PC-3 (cell line): Measurements from ENCODE around the gene SLC22A5. TPM values are rescaled to one million over a fixed set of nuclear protein-coding genes. Genes with fewer than 3 reads are reported as not detected.
A peak's percentile ranks its signal among the peaks of the same experiment; 100 is the strongest.

Experiments used
- ATAC-seq: fragments of 200-7000 bp; cut with Tn5 transposase; 2 replicates; pipeline ENCODE4 v1.9.1; 2020; ENCODE audit warnings: mild to moderate bottlenecking, moderate library complexity
- BruUV-seq: library from RNA; stranded (reverse); fragments of 400-500 nt; replicated peaks from 2 replicates; lab custom pipeline; 2021; lab: Mats Ljungman, UMichigan
- CTCF ChIA-PET: fragments of 300-600 bp; sonication (Branson Sonifier 250); formaldehyde crosslinking; loops from one replicate; lab custom pipeline; 2022; ENCODE audit warnings: antibody characterized with exemption; lab: Charles Lee
- POLR2A ChIA-PET: fragments of 300-600 bp; sonication (Branson Sonifier 250); formaldehyde crosslinking; loops from one replicate; lab custom pipeline; 2022; ENCODE audit warnings: antibody characterized with exemption; ENCODE audit not compliant: unreplicated experiment; lab: Charles Lee
- DNase-seq: peaks from one replicate; pipeline ENCODE4 v3.0.0-alpha.2; 2015
- H2AFZ ChIP-seq: fragments of 300-600 bp; sonication (generic); 2 replicates; pipeline ENCODE4 v1.6.0; 2016; ENCODE audit warnings: antibody characterized with exemption, low read length
- H3F3A ChIP-seq: fragments of 300-600 bp; sonication (generic); one replicate; pipeline ENCODE4 v1.6.0; 2017; ENCODE audit warnings: antibody characterized with exemption, low read length, control low read depth, mild to moderate bottlenecking; ENCODE audit not compliant: unreplicated experiment
- H3K27ac ChIP-seq: fragments of 300-600 bp; sonication (generic); 2 replicates; pipeline ENCODE4 v1.5.1; 2016; ENCODE audit warnings: mild to moderate bottlenecking, low read length
- H3K27me3 ChIP-seq: fragments of 300-600 bp; sonication (generic); 2 replicates; pipeline ENCODE4 v1.6.1; 2016; ENCODE audit warnings: low read length, mixed read lengths
- H3K36me3 ChIP-seq: fragments of 300-600 bp; sonication (generic); 2 replicates; pipeline ENCODE4 v1.6.1; 2016; ENCODE audit warnings: low read depth, mixed run types, low read length, mixed read lengths
- H3K4me1 ChIP-seq: fragments of 300-600 bp; sonication (generic); 2 replicates; pipeline ENCODE4 v1.5.1; 2016; ENCODE audit warnings: low read length; ENCODE audit not compliant: insufficient read depth
- H3K4me2 ChIP-seq: fragments of 300-600 bp; sonication (generic); 2 replicates; pipeline ENCODE4 v1.6.0; 2016; ENCODE audit warnings: low read length
- H3K4me3 ChIP-seq: fragments of 300-600 bp; sonication (generic); 2 replicates; pipeline ENCODE4 v1.5.1; 2016; ENCODE audit warnings: mild to moderate bottlenecking, low read length, mixed read lengths
- H3K79me2 ChIP-seq: fragments of 300-600 bp; sonication (generic); 2 replicates; pipeline ENCODE4 v1.6.1; 2017; ENCODE audit warnings: low read length, mixed read lengths
- H3K9ac ChIP-seq: fragments of 300-600 bp; sonication (generic); 2 replicates; pipeline ENCODE4 v1.6.0; 2016; ENCODE audit warnings: mild to moderate bottlenecking, low read length
- H3K9me2 ChIP-seq: fragments of 300-600 bp; sonication (generic); replicated peaks from 2 replicates; pipeline ENCODE4 v1.6.1; 2016; ENCODE audit warnings: mixed run types, low read length, mixed read lengths
- H3K9me3 ChIP-seq: fragments of 300-600 bp; sonication (generic); 2 replicates; pipeline ENCODE4 v1.6.1; 2016; ENCODE audit warnings: low read length, mixed read lengths
- H4K20me1 ChIP-seq: fragments of 300-600 bp; sonication (generic); 2 replicates; pipeline ENCODE4 v1.6.1; 2016; ENCODE audit warnings: low read length, mixed read lengths
- EZH2 ChIP-seq: fragments of 300-600 bp; sonication (generic); IDR thresholded peaks from one replicate; pipeline ENCODE4 v1.6.1; 2017; ENCODE audit warnings: antibody characterized with exemption, mild to moderate bottlenecking, low read length; ENCODE audit not compliant: unreplicated experiment
- EZH2phosphoT487 ChIP-seq: fragments of 300-600 bp; sonication (generic); IDR thresholded peaks from 2 replicates; pipeline ENCODE4 v1.6.1; 2018; ENCODE audit warnings: mild to moderate bottlenecking, antibody characterized with exemption, low read length, borderline replicate concordance
- intact Hi-C: fragments of 100-400 bp; cut with micrococcal nuclease; formaldehyde crosslinking; loops from 2 replicates; pipeline ENCODE4 v1.9.0; 2023
- total RNA-seq: library from RNA; depleted of rRNA; stranded (reverse); fragments of >200 nt; gene quantifications from 2 replicates; pipeline ENCODE4 v1.2.3, GENCODE V29; 2014
- TF ChIP-seq, protein P1 (sequence below): fragments of 300-600 bp; sonication (generic); conservative IDR thresholded peaks from 2 replicates; pipeline ENCODE4 v1.5.1; 2017; ENCODE audit warnings: antibody characterized with exemption, low read depth, mild to moderate bottlenecking, low read length

The SLC22A5 gene
- total RNA-seq, 1 experiment from 2014 or later = 8.2 TPM

DNA sequence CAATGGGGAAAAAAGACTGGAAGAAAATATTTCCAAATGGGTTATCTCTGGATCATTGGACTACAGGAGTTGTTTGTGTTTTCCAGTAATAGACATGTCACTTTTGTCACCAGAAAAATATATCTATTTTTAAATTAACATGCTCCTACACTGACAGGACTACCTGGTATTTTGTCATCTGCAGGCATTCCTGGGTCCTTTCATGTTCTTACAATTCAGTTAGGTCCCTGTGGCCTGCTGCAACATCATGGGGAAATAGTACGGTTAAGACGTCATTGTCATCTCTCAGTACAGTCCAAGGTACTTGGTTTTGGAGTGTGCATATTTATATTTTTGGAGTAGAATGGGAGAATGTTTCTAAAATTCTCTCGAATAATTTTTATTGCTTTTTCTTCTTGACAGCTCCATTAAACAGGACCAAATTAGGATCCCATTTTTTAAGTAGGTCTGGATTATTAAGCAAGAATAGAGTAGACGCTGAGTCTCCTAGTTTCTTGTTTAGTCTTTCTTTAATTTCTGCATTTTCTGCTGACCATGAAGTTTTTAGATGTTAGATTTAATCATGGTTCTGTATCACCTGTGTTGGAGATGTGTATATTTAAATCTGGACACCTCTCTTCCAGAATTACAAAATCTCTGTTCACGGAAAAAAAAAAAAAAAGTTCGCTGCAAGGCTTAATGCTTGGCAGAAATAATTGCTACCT lies 46.9 kb downstream of the SLC22A5 start:
- H3K27me3 ChIP-seq = no peaks in the 10 kb centered on the region
- TF ChIP-seq, protein P1, sequence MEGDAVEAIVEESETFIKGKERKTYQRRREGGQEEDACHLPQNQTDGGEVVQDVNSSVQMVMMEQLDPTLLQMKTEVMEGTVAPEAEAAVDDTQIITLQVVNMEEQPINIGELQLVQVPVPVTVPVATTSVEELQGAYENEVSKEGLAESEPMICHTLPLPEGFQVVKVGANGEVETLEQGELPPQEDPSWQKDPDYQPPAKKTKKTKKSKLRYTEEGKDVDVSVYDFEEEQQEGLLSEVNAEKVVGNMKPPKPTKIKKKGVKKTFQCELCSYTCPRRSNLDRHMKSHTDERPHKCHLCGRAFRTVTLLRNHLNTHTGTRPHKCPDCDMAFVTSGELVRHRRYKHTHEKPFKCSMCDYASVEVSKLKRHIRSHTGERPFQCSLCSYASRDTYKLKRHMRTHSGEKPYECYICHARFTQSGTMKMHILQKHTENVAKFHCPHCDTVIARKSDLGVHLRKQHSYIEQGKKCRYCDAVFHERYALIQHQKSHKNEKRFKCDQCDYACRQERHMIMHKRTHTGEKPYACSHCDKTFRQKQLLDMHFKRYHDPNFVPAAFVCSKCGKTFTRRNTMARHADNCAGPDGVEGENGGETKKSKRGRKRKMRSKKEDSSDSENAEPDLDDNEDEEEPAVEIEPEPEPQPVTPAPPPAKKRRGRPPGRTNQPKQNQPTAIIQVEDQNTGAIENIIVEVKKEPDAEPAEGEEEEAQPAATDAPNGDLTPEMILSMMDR = no peak
- ATAC-seq = no peak
- H3K36me3 ChIP-seq = no peaks in the 10 kb centered on the region
- H3K9me2 ChIP-seq = no peaks in the 10 kb centered on the region
- POLR2A ChIA-PET = interaction anchor here (1.3 kb wide), 1 partner anchor 80 kb away, joined by 5 read pairs; no protein-coding TSS in a partner anchor
- no peak overlapping the region for H3K27ac ChIP-seq
- intact Hi-C loops = no loop called here
- H3F3A ChIP-seq = no peaks in the 10 kb centered on the region
- no peaks in the 10 kb centered on the region for H4K20me1 ChIP-seq
- H2AFZ ChIP-seq = no peak overlapping the region
- H3K9ac ChIP-seq = no peak overlapping the region
- DNase-seq = no peak
- H3K4me2 ChIP-seq = peak overlapping the region; percentile 22; the same call in 1 of the 2 replicates
- no peaks in the 10 kb centered on the region for H3K9me3 ChIP-seq
- no peak overlapping the region for H3K4me3 ChIP-seq
- CTCF ChIA-PET = no interaction called here
- no TSS peak for BruUV-seq
- peaks cover 73% of the 10 kb centered on the region for H3K4me1 ChIP-seq
- peaks cover 34% of the 10 kb centered on the region for H3K79me2 ChIP-seq

DNA sequence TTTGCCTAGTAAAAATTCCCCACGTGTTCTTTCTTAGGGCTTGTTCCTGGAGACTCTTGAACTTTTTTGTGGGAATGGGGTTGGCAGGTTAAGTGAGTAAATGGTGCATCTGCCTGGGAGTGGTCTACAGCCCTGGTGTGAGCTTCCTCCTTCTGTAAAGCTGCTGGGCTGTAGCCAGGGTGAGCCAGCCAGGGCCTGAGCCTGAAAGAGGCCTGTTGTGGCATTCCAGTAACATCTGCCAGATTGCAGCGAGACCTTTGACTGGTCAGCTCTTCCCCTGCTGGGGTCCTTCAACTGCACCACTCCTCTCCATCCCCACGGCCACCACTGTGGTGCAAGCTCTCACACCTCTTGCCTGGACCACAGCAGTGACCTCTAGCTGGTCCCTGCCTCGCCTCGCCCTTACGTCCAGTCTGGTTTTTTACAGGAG lies 47.5 kb downstream of the SLC22A5 start:
- no peak overlapping the region for H3K27ac ChIP-seq
- ChIA-PET CTCF (no interaction called here), POLR2A (interaction anchor here (1.3 kb wide), 1 partner anchor 79 kb away, joined by 5 read pairs; no protein-coding TSS in a partner anchor)
- no peaks in the 10 kb centered on the region for H3K9me2 ChIP-seq
- H3K4me2 ChIP-seq = peak overlapping the region; percentile 22; the same call in 1 of the 2 replicates
- no peaks in the 10 kb centered on the region for H3K27me3 ChIP-seq
- no peak overlapping the region for H2AFZ ChIP-seq
- no peak overlapping the region for H3K4me3 ChIP-seq
- peak; percentile 40 for DNase-seq
- no peak overlapping the region for H3K9ac ChIP-seq
- no peaks in the 10 kb centered on the region for H3K36me3 ChIP-seq
- peaks cover 34% of the 10 kb centered on the region for H3K79me2 ChIP-seq
- H4K20me1 ChIP-seq = no peaks in the 10 kb centered on the region
- no peaks in the 10 kb centered on the region for H3K9me3 ChIP-seq
- no peak for ATAC-seq
- peaks cover 67% of the 10 kb centered on the region for H3K4me1 ChIP-seq
- intact Hi-C loops = no loop called here
- TF ChIP-seq EZH2 (no peak), EZH2phosphoT487 (no peak)
- TF ChIP-seq, protein P1 = no peak
- BruUV-seq = no TSS peak
- no peaks in the 10 kb centered on the region for H3F3A ChIP-seq

DNA sequence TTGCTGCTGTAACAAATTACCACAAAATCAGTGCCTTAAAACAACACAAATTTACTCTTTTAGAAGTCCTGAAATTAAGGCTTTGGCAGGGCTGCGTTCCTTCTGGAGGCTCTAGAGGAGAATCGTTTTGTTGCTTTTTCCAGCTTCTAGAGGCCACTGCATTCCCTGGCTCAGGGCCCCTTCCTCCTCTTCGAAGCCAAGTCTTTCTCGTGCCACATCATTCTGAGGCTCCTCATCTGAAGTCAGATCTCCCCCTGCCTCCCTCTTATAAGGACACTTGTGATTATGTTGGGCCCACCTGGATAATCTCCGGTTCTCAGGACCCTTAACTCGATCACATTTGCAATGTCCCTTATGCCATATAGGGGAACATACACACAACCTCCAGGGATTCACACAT lies 48.0 kb downstream of the SLC22A5 start:
- no peak overlapping the region for H3K27ac ChIP-seq

More for the DNA sequence above, 48.0 kb downstream of the SLC22A5 start:
- no TSS peak for BruUV-seq
- TF ChIP-seq, protein P1 = no peak
- TF ChIP-seq EZH2 (no peak), EZH2phosphoT487 (no peak)
- Histone ChIP-seq H3K9me2 (no peaks in the 10 kb centered on the region), H3K4me3 (no peak overlapping the region), H3K4me2 (no peak overlapping the region), H3K27me3 (no peaks in the 10 kb centered on the region), H4K20me1 (no peaks in the 10 kb centered on the region), H3F3A (no peaks in the 10 kb centered on the region), H2AFZ (no peak overlapping the region), H3K9me3 (no peaks in the 10 kb centered on the region), H3K36me3 (no peaks in the 10 kb centered on the region), H3K79me2 (peaks cover 32% of the 10 kb centered on the region), H3K4me1 (peaks cover 64% of the 10 kb centered on the region), H3K9ac (no peak overlapping the region)
- ChIA-PET CTCF (no interaction called here), POLR2A (no interaction called here)
- DNase-seq (no peak), ATAC-seq (no peak)
- intact Hi-C loops = no loop called here
